Measurements from ENCODE around the gene MTA2.
"Not testable (repeated sequence)": the region's sequence is repeated elsewhere in the genome, so short reads cannot be mapped to it uniquely, and the experiment has no call there.

MTA2 gene

DNA sequence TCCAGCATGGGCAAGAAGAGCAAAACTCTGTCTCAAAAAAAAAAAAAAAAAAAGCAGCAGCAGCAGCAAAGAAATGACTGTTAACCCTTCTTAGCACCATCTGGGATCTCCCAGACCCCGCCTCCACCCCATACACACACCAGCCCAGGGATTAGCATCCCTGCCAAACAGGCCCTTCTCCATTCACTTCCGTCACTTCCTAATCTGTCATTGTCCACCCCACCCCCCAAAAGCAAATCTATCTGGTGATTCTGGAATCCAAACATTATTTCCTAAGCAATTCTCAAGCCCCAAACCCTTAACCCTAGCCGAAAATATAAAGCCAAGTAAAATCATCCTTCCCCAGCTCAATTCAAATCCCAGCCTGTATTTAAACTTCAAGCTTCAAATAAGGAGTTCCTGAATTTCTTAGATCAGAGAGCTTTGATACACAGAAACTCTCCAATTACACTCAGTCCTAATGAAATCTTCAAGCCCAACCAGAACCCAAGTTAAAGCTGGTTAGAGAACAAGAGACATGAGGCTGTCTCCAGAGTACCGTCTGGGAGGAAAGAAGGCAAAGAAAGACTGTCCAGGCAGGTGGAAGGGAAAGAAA is 49.1 kb downstream of the MTA2 start:
- DNase-seq (ENCODE audit: extremely low spot score, insufficient read length, low read depth) (no peak), FAIRE-seq (no peak)

- not testable (repeated sequence) for DNase-seq (ENCODE audit: extremely low spot score, insufficient read length, low read depth); FAIRE-seq
These were observed 51.2 kb downstream of the MTA2 start for GRCh38 chr11:62550478-62550877.

GRCh38 chr11:62548545-62549335 is 52.9 kb downstream of the MTA2 start:
- DNase-seq (ENCODE audit: extremely low spot score, insufficient read length, low read depth) = no peak
- FAIRE-seq = no peak

DNA sequence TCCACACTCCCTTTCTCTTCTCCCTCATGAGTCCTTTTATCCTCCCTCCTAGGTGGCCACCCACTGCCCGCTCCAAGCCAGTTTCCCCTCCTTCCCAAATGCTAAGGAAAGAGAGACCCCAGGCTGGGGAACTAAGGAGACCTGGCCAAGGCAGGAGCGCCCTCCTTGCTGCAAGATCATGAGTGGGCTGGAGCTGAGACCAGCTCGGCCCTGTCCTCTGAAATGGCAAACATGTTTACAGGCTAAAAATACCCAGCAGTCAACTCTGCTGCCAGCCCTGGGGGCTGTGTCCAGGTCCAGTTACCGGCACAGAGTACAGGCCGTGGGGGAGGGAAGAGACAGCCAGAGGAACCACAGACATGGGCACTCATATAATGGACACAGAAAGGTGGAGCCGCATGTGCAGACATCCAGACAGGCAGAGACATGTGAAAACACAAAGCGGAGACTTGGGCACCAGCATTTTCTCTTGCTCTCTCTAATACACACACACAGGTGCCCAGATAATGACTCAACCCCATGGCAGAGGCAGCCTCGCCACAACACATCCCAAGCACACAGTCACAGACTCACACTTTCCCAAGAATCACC is 53.9 kb downstream of the MTA2 start:
- FAIRE-seq (no peak), DNase-seq (ENCODE audit: extremely low spot score, insufficient read length, low read depth) (no peak)

DNA sequence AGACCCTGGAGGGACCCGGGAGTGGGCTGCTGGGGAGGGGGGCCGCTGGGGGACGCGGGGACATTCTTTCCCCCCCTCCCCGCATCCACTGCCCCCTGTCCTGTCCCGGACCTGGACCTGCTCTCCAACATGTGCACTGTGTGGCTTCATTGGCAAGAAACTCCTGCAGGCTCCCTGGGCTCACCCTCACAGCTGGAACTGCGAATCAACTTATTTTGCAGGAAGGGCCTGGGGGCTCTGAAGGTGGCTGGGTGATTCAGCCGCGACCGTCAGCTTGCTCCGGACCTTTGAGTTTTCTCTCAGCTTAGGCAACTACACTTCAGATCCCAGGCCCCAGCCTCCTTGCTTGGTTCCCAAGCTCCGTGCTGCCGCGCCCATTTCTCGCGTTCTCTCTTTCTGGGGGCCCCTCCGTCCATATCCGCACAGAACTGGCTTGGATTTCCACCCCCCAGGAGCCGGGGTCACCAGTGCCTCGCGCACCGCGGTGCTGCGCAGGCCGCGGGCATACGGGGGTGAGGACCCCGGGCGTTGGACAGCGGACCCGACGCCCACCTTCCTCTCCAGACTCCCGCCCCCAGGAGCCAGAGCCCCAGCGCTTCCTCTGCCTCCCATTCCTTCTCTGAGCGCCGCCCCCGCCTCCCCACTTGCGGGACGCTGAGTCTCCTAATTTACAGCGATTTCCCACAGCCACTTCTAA is 54.6 kb downstream of the MTA2 start:
- no peak for FAIRE-seq

GRCh38 chr11:62546244-62546928 is 55.3 kb downstream of the MTA2 start, which contains the start of gene AHNAK:
Gene AHNAK (minus strand): TSS chr11:62546806. CDS start chr11:62536098, 10,708 bp downstream.
- no peak for DNase-seq (ENCODE audit: extremely low spot score, insufficient read length, low read depth)
- FAIRE-seq = no peak

More for the DNA sequence above, 54.6 kb downstream of the MTA2 start:
- no peak for DNase-seq (ENCODE audit: extremely low spot score, insufficient read length, low read depth)

- DNase-seq (ENCODE audit: extremely low spot score, insufficient read length, low read depth) = no peak
These were observed 56.0 kb downstream of the MTA2 start for GRCh38 chr11:62545437-62546243.

GRCh38 chr11:62544581-62545436 is 56.9 kb downstream of the MTA2 start:
- FAIRE-seq = no peak
- no peak for DNase-seq (ENCODE audit: extremely low spot score, insufficient read length, low read depth)

More at GRCh38 chr11:62545437-62546243, 56.0 kb downstream of the MTA2 start:
- FAIRE-seq = no peak

DNA sequence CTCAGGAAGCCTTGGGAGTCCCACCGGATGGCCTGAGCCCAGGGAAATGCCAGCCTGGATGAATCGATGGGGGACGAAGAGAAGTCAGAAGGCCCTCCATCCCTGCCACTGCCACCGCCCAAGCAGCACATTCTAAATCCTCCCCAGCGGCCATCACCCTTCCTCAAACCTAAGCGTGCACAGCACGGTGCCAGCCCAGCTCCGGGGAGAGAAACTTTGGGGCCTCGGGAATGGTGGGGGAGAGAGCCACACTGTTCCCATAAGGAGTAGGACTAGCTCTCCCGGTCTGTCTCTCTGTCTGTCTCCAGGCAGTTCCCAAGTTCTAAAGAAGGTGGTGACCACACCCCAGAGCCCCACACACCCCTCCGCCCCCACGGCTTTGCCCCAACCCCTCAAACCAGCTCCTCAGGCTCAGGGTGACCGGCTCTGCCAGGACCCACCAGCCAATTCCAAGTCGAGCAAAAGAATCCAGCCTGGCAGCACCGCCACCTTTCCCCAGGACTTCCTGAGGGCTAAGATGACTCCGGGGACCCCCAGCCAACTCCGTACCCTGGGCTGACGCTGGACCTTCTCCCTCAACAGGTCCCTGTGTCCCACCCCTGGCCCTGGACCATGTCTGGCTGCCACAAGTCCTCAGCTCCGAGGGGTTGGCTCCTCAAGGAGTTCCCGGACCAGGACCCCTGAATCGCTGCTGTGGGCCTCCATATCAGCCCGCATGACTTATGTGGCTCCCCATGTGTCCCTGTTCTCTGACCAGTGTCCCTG is 57.8 kb downstream of the MTA2 start:
- no peak for DNase-seq (ENCODE audit: extremely low spot score, insufficient read length, low read depth)
- FAIRE-seq = no peak

All from GM18507 (cell line).